Pancreas (tissue), 10 donors: Measurements from ENCODE around the gene PUM1. TPM values are rescaled to one million over a fixed set of nuclear protein-coding genes. Genes with fewer than 3 reads are reported as not detected.

Experiments
- ATAC-seq, 4 donors: fragments of 200-7000 bp; cut with Tn5 transposase; one replicate each; pipeline versions ENCODE4 v1.8.0 to v1.9.1; 2020; ENCODE audit warnings: mild to moderate bottlenecking in 4 of 4, moderate library complexity in 4 of 4
- DNase-seq, 6 donors: peaks; one replicate each; pipeline ENCODE4 v3.0.0-alpha.2; 2020
- FAIRE-seq: peaks from 2 replicates; lab custom pipeline; 2012; peaks lifted over from hg19 to GRCh38; lab: Jason Lieb, UNC
- H3K27ac ChIP-seq, 4 donors: fragments of 200-600 bp; sonication (generic); 1 replicate in 3 of 4; 2 replicates in 1 of 4; pipeline versions ENCODE4 v1.5.0 to v1.8.0; 2020
- H3K27me3 ChIP-seq, 4 donors: fragments of 200-600 bp; one replicate each; pipeline ENCODE4 v1.8.0; 2021
- H3K36me3 ChIP-seq, 3 donors: fragments of 200-600 bp; sonication (generic) in 1 of 3; one replicate each; pipeline versions ENCODE4 v1.5.0 to v1.8.0; 2020 to 2021
- H3K4me1 ChIP-seq, 3 donors: fragments of 200-600 bp; one replicate each; pipeline ENCODE4 v1.8.0; 2021
- H3K4me3 ChIP-seq, 4 donors: fragments of 200-600 bp; sonication (generic) in 2 of 4; one replicate each; pipeline versions ENCODE4 v1.5.0 to v1.8.0; 2020 to 2021
- H3K9me3 ChIP-seq, 4 donors: fragments of 200-600 bp; one replicate each; pipeline ENCODE4 v1.8.0; 2021
- CTCF ChIP-seq, 4 donors: fragments of 200-600 bp; sonication (generic) in 3 of 4; IDR thresholded peaks; one replicate each; pipeline versions ENCODE4 v1.5.0 to v1.8.0; 2021; ENCODE audit warnings: antibody characterized with exemption in 4 of 4
- WGBS, 2 donors: extraction: QIAGEN DNeasy Blood & Tissue Kit; methylation state at CpG; one replicate each; pipeline ENCODE4 v1.1.7; 2013; 5-methylcytosine and 5-hydroxymethylcytosine counted together
- intact Hi-C, 3 donors: fragments of 100-400 bp; cut with DNase I; formaldehyde crosslinking; loops; one replicate each; pipeline versions ENCODE4 v1.11.1 to v1.14.2; 2022
- polyA plus RNA-seq, 2 donors: library from polyadenylated mRNA; stranded (reverse); fragments of 200-250 nt; gene quantifications; one replicate each; pipeline ENCODE4 v1.2.3, GENCODE V29; 2013
- total RNA-seq, 6 donors: library from RNA; stranded (reverse); fragmentation: NEBNext Ultra II Directional in 4 of 6; extraction: Animal tissue kit (Norgen Biotek cat#: 25700) in 4 of 6; gene quantifications; one replicate each; pipeline versions ENCODE4 v1.2.1 to v1.2.4, GENCODE V29; 2021 to 2023
- donor health status: healthy with polysubstance abuse.
- donor health status: DM: no; HTN: no; CAD: no; lungs with moderate emphysema.
- donor health status: DM: no; HTN: no; CAD: no.
- donor health status: control.
- donor health status: control.
- donor health status: Bipolar disorder and iron deficiency.
- donor health status: DM: yes; HTN: yes; CAD: no.
- donor health status: DM: no; HTN: no; CAD: no.
- donor health status: DM: no; HTN: no; CAD: no.
- donor health status: DM: yes; HTN: yes; CAD: no.

The PUM1 gene
- total and polyA plus RNA-seq, 8 donors: 16.9 to 75.8 (median 43.1) TPM

GRCh38 chr1:30984165-30984889, 81.2 kb downstream of the PUM1 start:
- ATAC-seq: peak in 1 of 4 donors; percentile 14
- no peak for FAIRE-seq
- DNase-seq: no peak
- Histone ChIP-seq H3K4me1 (peaks cover 0 to 28% (median 21%) of the 10 kb centered on the region in 3 donors), H3K27ac (no peak overlapping the region), H3K36me3 (peaks cover 0 to 7% (median 0%) of the 10 kb centered on the region in 3 donors), H3K4me3 (no peak overlapping the region), H3K27me3 (no peaks in the 10 kb centered on the region), H3K9me3 (no peaks in the 10 kb centered on the region)
- intact Hi-C loops: no loop called here
- 67 to 70% methylated on average over 4 of the region's 4 CpGs for WGBS, 2 donors
- no peak for TF ChIP-seq CTCF (IDR thresholded peaks at IDR 0.05)

GRCh38 chr1:30982937-30983336, 82.6 kb downstream of the PUM1 start:
- H3K4me3 ChIP-seq: no peak overlapping the region
- ATAC-seq (peak in 2 of 4 donors; percentile 31 to 63), DNase-seq (no peak), FAIRE-seq (no peak)
- peaks cover 0 to 18% (median 0%) of the 10 kb centered on the region in 3 donors for H3K36me3 ChIP-seq
- H3K4me1 ChIP-seq: peaks cover 0 to 20% (median 16%) of the 10 kb centered on the region in 3 donors
- H3K27me3 ChIP-seq: no peaks in the 10 kb centered on the region
- TF ChIP-seq CTCF (IDR thresholded peaks at IDR 0.05): no peak
- H3K27ac ChIP-seq: peak overlapping the region in 1 of 4 donors; percentile 3
- intact Hi-C loops: no loop called here
- no peaks in the 10 kb centered on the region for H3K9me3 ChIP-seq
- 87 to 89% methylated on average over 1 of the region's 1 CpG for WGBS, 2 donors

GRCh38 chr1:30982431-30982830, 83.1 kb downstream of the PUM1 start:
- FAIRE-seq (no peak), DNase-seq (no peak), ATAC-seq (no peak)
- Histone ChIP-seq H3K27ac (peak overlapping the region in 1 of 4 donors; percentile 3), H3K27me3 (no peaks in the 10 kb centered on the region), H3K9me3 (no peaks in the 10 kb centered on the region), H3K4me3 (no peak overlapping the region), H3K36me3 (peaks cover 0 to 18% (median 0%) of the 10 kb centered on the region in 3 donors), H3K4me1 (peaks cover 0 to 21% (median 15%) of the 10 kb centered on the region in 3 donors)
- no peak for TF ChIP-seq CTCF (IDR thresholded peaks at IDR 0.05)
- intact Hi-C loops: no loop called here

GRCh38 chr1:30981172-30981571, 84.3 kb downstream of the PUM1 start:
- Histone ChIP-seq H3K9me3 (no peaks in the 10 kb centered on the region), H3K36me3 (peaks cover 0 to 18% (median 0%) of the 10 kb centered on the region in 3 donors), H3K4me1 (peaks cover 5 to 34% (median 26%) of the 10 kb centered on the region in 3 donors), H3K27ac (no peak overlapping the region), H3K4me3 (no peak overlapping the region), H3K27me3 (no peaks in the 10 kb centered on the region)
- no peak for TF ChIP-seq CTCF (IDR thresholded peaks at IDR 0.05)
- 87 to 94% methylated on average over 6 of the region's 6 CpGs for WGBS, 2 donors
- no peak for ATAC-seq
- FAIRE-seq: no peak
- intact Hi-C loops: no loop called here
- DNase-seq: no peak

DNA sequence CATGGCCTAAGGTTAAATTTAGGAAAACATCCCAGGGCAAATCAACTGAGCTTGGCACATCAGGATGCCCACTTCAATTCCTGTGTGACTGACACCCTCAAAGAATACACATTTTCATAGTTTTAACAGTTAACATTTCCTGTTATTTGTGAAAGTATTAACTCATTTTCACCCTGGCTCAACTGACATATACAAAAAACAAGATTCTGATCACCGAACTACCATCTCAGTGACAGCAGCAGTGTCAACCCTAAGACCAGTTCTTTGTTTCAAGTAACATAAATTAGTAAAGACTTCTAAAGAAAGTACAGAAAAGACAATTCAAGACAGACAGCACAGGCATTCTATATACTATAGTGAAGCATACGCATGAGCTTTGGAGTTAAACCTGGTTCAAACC, 88.0 kb downstream of the PUM1 start:
- no peak for TF ChIP-seq CTCF (IDR thresholded peaks at IDR 0.05)
- intact Hi-C loops: no loop called here
- Histone ChIP-seq H3K36me3 (peaks cover 0 to 18% (median 4%) of the 10 kb centered on the region in 3 donors), H3K4me1 (peaks cover 17 to 28% (median 21%) of the 10 kb centered on the region in 3 donors), H3K4me3 (no peak overlapping the region), H3K27me3 (no peaks in the 10 kb centered on the region), H3K9me3 (no peaks in the 10 kb centered on the region), H3K27ac (no peak overlapping the region)
- WGBS, 2 donors: 94 to 97% methylated on average over 2 of the region's 2 CpGs
- DNase-seq: no peak
- no peak for FAIRE-seq
- ATAC-seq: no peak
